HepG2 (cell line): ENCODE measurements around the gene ACAT2. TPM values are rescaled to one million over a fixed set of nuclear protein-coding genes. Genes with fewer than 3 reads are reported as not detected.
A peak's percentile ranks its signal among the peaks of the same experiment; 100 is the strongest.

Source experiments
- ATF6 ChIP-seq: sonication (generic); formaldehyde crosslinking; conservative IDR thresholded peaks from 2 replicates; pipeline ENCODE4 v1.4.0; 2020; ENCODE audit warnings: missing genetic modification reagents
- CERS6 ChIP-seq: sonication (generic); formaldehyde crosslinking; IDR thresholded peaks from 2 replicates; pipeline ENCODE4 v1.5.0; 2020; ENCODE audit warnings: missing genetic modification reagents
- DNMT1 ChIP-seq: sonication (generic); formaldehyde crosslinking; IDR thresholded peaks from 2 replicates; pipeline ENCODE4 v1.5.1; 2020; ENCODE audit warnings: mild to moderate bottlenecking, missing genetic modification reagents
- FOSL2 ChIP-seq: sonication (generic); formaldehyde crosslinking; IDR thresholded peaks from 2 replicates; pipeline ENCODE4 v1.4.0; 2020; ENCODE audit warnings: missing genetic modification reagents
- FOXK2 ChIP-seq: fragments of 450-650 bp; IDR thresholded peaks from 2 replicates; pipeline ENCODE4 v1.6.1; 2016
- IRF9 ChIP-seq: sonication (generic); formaldehyde crosslinking; IDR thresholded peaks from 2 replicates; pipeline ENCODE4 v1.8.0; 2022; ENCODE audit warnings: missing genetic modification reagents, mild to moderate bottlenecking, borderline replicate concordance
- PAWR ChIP-seq: sonication (generic); formaldehyde crosslinking; IDR thresholded peaks from 2 replicates; pipeline ENCODE4 v1.4.0; 2020; ENCODE audit warnings: missing genetic modification reagents, mild to moderate bottlenecking, borderline replicate concordance
- RBAK ChIP-seq: sonication (generic); formaldehyde crosslinking; IDR thresholded peaks from 2 replicates; pipeline ENCODE4 v1.5.1; 2020; ENCODE audit warnings: mild to moderate bottlenecking, missing genetic modification reagents
- SNAPC5 ChIP-seq: sonication (generic); formaldehyde crosslinking; IDR thresholded peaks from 2 replicates; pipeline ENCODE4 v1.8.1; 2023; ENCODE audit warnings: mild to moderate bottlenecking, missing genetic modification reagents, borderline replicate concordance
- TBL1XR1 ChIP-seq: fragments of 150-350 bp; IDR thresholded peaks from 2 replicates; pipeline ENCODE4 v1.6.1; 2014; ENCODE audit warnings: borderline replicate concordance, low read length; ENCODE audit not compliant: partially characterized antibody
- YY1 ChIP-seq: IDR thresholded peaks from 2 replicates; pipeline ENCODE4 v1.6.1; 2011; ENCODE audit warnings: low read length, low read depth, moderate library complexity, mild to moderate bottlenecking; ENCODE audit not compliant: insufficient read depth, insufficient replicate concordance
- ZBTB7B ChIP-seq: sonication (generic); formaldehyde crosslinking; IDR thresholded peaks from 2 replicates; pipeline ENCODE4 v1.4.0; 2020; ENCODE audit warnings: missing genetic modification reagents
- ZNF619 ChIP-seq: sonication (generic); formaldehyde crosslinking; IDR thresholded peaks from 2 replicates; pipeline ENCODE4 v1.4.0; 2020; ENCODE audit warnings: mild to moderate bottlenecking, missing genetic modification reagents
- ZNF646 ChIP-seq: sonication (generic); formaldehyde crosslinking; IDR thresholded peaks from 2 replicates; pipeline ENCODE4 v1.9.0; 2021; ENCODE audit warnings: mild to moderate bottlenecking, missing genetic modification reagents
- ZNF737 ChIP-seq: sonication (generic); formaldehyde crosslinking; IDR thresholded peaks from 2 replicates; pipeline ENCODE4 v1.5.0; 2020; ENCODE audit warnings: missing genetic modification reagents, mild to moderate bottlenecking, borderline replicate concordance
- ZNF768 ChIP-seq: sonication (generic); formaldehyde crosslinking; IDR thresholded peaks from 2 replicates; pipeline ENCODE4 v1.4.0; 2020; ENCODE audit warnings: missing genetic modification reagents
- ZNF780A ChIP-seq: sonication (generic); formaldehyde crosslinking; IDR thresholded peaks from 2 replicates; pipeline ENCODE4 v1.8.0; 2022; ENCODE audit warnings: mild to moderate bottlenecking, missing genetic modification reagents, moderate library complexity
- ZNF878 ChIP-seq: sonication (generic); formaldehyde crosslinking; IDR thresholded peaks from 2 replicates; pipeline ENCODE4 v1.8.1; 2023; ENCODE audit warnings: mild to moderate bottlenecking, missing genetic modification reagents, moderate library complexity
- polyA plus RNA-seq, 8 experiments: library from polyadenylated mRNA; depleted of rRNA in 3 of 8; stranded (reverse) in 7 of 8; unstranded in 1 of 8; fragments of >200 nt; fragmentation: Illumina TruSeq in 4 of 8; extraction: Trizol in 4 of 8; gene quantifications; 2 replicates each; pipeline versions ENCODE4 v1.2.1 to v1.2.3, GENCODE V29; 2011 to 2016; ENCODE audit warnings: low read depth in 4 of 8, missing spikeins in 1 of 8, mixed read lengths in 1 of 8; ENCODE audit not compliant: insufficient read depth in 1 of 8
- total RNA-seq, 5 experiments: library from RNA; depleted of rRNA; stranded (reverse); fragments of >200 nt; fragmentation: Illumina TruSeq; extraction: Trizol; gene quantifications; 2 replicates each; pipeline ENCODE4 v1.2.3, GENCODE V29; 2016; ENCODE audit warnings: low read depth in 1 of 5

ACAT2 gene
- total and polyA plus RNA-seq, 2 of the 13 experiments (the other 11 are each of a cell fraction or from before 2014, with no cell fraction given), result 121 to 534 TPM

- TF ChIP-seq ATF6 (peak; percentile 52; the same call in 1 of the 2 replicates), ZNF646 (peak; percentile 58; the same call in 1 of the 2 replicates), YY1 (peak; percentile 91), FOSL2 (CRISPR knock-in tag) (peak; percentile 79), TBL1XR1 (peak; percentile 50), DNMT1 (CRISPR knock-in tag) (peak; percentile 99; the same call in 1 of the 2 replicates), IRF9 (CRISPR knock-in tag) (peak; percentile 100), ZNF780A (CRISPR knock-in tag) (no peak; the same call in 1 of the 2 replicates), ZBTB7B (peak; percentile 86), ZNF768 (CRISPR knock-in tag) (peak; percentile 90), SNAPC5 (peak; percentile 78; the same call in 1 of the 2 replicates), ZNF619 (CRISPR knock-in tag) (peak; percentile 100), PAWR (peak; percentile 36; the same call in 1 of the 2 replicates), ZNF737 (CRISPR knock-in tag) (0 out of 2 replicates have a peak, but pooled peaks have one; percentile 74), ZNF878 (peak; percentile 99), RBAK (0 out of 2 replicates have a peak, but pooled peaks have one; percentile 64), CERS6 (CRISPR knock-in tag) (peak; percentile 97), FOXK2 (peak; percentile 18; the same call in 1 of the 2 replicates)
Measured at GRCh38 chr6:159726918-159727716, 34.7 kb upstream of the ACAT2 start, which contains the start of gene WTAP (continued).
